Activated T-cell treated with anti-CD3 and anti-CD28 coated beads for 1 hour (primary cell): ENCODE measurements around the gene CD27.
"Not testable (repeated sequence)": the region's sequence is repeated elsewhere in the genome, so short reads cannot be mapped to it uniquely, and the experiment has no call there.

Source experiments
- DNase-seq: peaks from one replicate; pipeline ENCODE4 v3.0.0-alpha.2; 2020; ENCODE audit warnings: low read depth

CD27 gene

DNA sequence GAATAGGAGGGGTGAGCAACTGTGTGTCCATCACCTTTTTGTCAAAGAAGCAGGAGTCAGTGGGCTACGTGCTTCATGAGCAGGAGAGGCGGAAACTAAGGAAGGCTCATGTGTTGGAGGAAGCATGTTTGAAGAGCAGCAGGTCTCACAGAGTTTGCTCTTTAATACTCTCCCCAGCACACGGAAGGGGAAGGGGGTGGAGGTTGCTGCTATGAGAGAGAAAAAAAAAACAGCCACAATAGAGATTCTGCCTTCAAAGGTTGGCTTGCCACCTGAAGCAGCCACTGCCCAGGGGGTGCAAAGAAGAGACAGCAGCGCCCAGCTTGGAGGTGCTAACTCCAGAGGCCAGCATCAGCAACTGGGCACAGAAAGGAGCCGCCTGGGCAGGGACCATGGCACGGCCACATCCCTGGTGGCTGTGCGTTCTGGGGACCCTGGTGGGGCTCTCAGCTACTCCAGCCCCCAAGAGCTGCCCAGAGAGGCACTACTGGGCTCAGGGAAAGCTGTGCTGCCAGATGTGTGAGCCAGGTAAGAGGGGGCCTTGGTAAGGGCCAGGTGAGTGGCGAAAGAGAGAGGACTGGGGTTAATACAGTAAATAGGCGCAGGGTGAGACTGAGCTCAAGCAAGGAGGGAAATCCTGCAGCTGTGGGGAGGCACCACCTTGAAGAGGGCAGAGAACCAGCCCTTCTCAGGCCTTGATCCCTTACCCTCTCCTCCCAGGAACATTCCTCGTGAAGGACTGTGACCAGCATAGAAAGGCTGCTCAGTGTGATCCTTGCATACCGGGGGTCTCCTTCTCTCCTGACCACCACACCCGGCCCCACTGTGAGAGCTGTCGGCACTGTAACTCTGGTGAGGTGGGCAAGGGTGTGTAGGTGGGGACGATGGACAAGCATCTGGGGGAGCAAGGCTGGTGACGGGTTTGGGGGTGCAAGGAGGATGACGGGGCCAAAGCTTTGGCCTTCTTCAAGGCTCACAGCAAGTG lies at the start of gene CD27:
Gene CD27, plus strand, starts transcription at position 252 of the 985 bp plus-strand sequence. Its CDS starts 141 bp downstream, at position 393.
- no peak for DNase-seq

DNA sequence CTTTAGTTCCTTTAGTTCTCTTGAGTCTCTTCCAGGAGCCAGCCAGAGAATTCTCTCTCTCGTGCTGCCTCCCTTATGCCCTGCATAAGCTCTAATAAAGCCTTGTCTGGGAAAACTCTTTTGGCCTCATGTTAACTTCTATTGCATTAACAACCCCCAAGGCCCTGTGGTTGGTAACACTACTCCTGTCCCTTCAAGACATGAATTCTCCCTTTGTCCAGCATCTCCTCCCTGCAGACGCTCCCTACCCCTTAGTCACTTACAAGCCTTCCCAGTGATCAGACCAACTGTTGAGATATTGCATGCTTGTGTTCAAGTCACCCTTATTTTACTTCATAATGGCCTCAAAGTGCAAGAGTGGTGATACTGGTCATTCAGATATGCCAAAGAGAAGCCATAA lies 48.7 kb upstream of the CD27 start:
- no peak for DNase-seq

DNA sequence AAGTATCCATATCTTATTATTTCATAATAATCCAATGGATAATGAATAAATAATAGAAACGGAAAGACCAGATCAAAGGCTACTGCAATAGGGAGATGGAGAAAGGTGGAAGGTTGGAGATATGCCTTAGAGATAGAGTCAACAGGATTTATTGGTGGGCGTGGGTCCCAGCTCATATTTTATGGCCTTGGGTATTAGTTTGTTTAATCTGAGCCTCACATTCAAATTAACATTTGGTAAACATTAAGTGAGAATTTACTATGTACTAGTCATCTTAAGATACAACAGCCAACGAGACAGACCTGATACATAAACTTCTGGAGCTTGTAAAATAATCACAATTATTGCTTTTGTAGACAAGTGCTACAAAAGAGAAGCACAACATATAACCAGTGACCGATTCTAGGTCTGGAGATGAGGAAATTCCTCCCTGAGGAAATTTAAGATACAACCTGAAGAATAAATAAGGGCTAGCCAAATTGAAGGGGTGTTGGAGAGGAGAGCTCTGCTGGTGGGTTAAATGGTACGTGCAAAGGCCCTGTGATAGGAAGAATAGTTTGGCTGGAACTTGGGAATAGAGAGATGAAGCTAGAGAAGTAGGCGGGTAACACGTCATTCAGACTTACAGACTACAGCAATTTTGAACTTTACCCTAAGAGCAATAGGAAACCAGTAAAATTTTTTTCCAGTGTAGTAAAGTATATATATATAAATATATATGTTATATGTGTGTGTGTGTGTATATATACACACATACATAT lies 44.7 kb upstream of the CD27 start:
- no peak for DNase-seq

DNA sequence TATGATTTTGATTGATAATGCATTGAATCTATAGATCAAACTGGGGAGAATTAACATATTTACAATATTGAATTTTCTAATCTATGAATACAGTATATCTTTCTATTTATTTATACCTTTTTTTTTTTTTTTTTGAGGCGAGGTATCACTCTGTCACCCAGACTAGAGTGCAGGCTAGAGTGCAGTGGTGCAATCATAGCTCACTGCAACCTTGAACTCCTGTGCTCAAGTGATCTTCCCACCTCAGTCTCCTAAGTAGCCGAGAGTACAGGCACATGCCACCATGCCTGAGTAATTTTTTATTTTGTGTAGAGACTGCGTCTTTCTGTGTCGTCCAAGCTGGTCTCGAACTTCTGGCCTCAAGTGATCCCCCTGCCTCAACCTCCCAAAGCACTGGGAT lies 40.4 kb upstream of the CD27 start:
- DNase-seq = no peak

DNA sequence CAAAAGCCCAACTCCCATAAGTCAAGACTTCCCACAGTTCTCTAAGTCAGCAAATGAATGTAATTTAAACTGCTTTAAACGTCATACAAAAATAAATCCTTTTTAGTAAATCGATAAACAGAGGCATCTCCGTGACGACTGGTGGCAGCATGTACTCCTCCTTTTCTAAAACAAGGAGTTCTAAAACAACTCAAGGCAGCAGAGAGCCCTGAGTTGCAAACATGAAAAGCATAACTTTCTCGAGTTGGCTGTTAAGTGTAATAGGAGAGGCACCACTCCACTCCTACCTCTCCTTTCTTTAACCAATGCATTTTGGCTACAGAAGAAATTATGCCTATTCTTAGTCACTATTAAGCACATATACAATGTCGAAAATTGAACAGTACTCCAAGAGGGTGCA lies 38.8 kb upstream of the CD27 start:
- no peak for DNase-seq

DNA sequence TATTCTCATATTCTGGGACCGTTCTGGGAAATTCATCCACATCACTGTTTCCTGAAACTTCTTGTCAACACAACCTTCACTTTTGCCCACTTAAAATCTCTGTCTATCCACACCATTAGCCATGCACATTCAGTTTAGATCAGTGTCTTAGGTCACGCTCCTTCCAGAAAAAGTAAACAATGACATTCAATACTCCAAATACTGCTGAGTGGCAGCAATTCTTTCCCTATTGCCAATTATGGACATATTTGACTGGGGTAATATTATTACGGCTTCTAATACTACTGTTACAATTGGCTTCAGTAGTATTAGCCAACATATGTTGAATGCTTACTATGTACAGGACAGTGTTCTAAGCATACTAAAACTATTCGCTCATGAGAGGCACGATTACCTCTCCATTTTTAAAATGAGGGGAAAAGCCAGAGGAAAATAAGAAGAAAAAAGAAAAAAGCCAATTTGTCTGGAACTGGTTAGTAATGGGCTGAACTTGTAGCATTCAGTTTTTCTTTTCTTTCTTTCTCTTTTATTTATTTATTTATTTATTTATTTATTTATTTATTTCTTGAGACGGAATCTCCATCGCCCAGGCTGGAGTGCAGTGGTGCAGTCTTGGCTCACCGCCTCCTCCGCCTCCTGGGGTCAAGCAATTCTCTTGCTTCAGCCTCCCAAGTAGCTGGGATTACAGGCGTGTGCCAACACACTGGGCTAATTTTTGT lies 37.4 kb upstream of the CD27 start:
- no peak for DNase-seq

DNA sequence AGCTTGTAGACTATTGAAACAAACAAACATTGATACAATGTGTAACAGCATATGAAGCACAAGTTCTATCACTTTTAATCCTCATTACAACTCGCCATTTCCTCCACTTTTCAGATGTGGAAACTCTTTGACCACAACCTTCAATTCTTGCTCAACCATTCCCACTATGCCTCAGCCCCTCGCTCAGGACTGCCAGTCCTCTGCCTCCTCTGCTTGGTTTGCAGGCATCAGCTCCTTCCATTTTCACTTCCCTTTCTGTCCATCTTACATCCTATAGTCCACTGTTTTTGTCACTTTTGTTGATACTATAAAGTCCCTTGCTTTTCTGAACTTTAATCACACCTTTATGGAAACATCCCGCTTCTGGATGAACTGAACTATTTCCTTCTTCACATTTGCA lies 28.2 kb upstream of the CD27 start:
- DNase-seq = no peak

DNA sequence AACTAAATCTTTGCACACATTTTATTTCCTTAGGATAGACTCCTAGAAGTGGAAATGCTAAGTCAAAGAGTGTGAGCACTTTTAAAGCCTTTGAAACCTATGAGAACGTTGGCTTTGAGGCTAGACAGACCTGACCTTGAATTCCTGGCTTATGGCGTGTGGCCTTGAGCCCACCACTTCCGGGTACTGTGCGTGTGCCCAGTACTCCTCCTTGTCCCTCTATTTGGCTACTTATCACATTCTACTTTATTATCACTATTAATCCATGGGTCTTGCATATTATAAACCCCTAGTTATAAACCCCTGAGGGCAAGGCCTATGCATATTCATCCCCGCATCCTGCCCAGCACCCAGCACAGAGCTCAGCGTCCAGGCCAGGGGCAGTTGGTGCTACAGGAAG lies 26.0 kb upstream of the CD27 start:
- no peak for DNase-seq

DNA sequence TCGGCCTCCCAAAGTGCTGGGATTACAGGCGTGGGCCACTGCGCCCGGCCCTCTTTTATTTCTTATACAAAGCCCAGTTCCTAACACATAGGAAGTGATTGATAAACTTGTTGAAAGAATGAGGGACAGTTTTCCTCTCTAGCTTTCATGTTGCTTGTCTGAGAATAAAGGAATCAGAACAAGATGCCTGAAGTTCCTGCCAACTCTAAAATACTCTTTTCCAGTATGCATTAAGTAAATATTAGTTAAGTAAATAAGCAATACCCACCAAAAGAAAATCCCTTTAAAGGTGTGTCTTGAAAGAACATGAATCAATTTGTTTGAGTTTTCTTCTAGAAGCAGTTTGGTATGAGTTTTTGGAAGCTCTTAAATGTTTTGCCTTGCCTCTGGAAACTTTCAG lies 24.4 kb upstream of the CD27 start:
- no peak for DNase-seq

DNA sequence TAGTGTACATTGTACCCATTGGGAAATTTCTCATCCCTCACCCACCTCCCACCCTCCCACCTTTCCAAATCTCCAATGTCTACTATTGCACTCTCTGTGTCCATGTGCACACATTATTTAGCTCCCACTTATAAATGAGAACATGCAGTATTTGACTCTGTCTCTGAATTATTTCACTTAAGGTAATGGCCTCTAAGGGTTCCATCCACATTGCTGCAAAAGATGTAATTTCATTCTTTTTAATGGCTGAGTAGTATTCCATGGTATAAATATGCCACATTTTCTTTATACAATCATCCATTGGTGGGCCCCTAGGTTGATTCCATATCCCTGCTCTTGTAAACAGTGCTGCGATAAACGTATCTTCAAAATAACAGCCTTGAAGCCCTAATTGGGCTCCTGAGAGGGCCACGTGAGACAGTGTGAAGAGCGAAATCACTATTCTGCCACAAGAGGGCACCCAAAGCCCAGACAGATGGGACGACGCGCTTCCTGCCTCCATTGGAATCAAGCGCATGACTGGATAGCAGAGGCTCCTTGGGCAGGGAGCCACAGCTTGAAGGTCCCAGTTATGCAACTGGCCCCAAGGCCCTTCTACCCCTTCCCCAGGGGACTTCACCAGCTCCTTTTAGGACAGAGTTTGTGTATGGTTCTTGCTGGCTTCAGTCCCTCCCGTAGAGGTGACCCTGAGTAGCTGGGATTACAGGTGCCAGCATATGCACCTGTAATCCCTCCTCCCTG lies 21.3 kb upstream of the CD27 start:
- peak; percentile 57 for DNase-seq

DNA sequence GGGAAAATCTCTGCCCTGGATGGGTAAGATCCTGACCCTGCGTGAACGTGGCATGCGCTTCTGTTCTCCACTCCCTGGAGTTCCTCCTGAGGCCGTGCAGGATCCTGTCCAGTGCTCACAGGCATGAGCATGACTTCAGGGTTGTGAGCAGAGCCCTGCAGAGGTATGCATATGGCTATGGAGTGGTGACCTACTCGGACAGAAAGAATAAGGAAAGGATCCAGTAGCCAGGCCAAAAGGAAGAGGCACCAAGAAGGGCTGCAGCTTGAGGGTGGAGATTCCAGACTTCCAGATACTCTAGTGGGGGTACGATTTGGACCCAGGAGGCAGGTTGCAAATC lies 20.8 kb upstream of the CD27 start:
- no peak for DNase-seq

DNA sequence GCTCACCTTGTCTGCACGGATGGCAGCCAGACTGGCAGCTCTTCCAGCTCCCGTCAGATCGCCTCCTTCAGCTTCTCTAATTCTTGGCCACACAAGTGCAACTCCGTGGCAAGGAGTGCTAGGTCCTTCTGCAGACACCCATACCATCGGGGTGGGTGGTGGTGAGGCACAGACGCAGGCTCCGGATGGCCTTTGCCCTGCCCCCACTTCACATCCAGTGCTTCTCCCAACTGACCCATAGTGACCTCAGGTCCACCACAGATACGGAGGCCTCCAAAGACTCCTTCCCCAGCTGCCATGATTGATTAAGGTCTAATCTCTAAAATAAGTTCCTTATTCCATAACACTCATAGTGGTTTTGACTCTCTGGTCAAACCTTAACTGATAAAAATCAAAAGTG lies 19.9 kb upstream of the CD27 start:
- no peak for DNase-seq

DNA sequence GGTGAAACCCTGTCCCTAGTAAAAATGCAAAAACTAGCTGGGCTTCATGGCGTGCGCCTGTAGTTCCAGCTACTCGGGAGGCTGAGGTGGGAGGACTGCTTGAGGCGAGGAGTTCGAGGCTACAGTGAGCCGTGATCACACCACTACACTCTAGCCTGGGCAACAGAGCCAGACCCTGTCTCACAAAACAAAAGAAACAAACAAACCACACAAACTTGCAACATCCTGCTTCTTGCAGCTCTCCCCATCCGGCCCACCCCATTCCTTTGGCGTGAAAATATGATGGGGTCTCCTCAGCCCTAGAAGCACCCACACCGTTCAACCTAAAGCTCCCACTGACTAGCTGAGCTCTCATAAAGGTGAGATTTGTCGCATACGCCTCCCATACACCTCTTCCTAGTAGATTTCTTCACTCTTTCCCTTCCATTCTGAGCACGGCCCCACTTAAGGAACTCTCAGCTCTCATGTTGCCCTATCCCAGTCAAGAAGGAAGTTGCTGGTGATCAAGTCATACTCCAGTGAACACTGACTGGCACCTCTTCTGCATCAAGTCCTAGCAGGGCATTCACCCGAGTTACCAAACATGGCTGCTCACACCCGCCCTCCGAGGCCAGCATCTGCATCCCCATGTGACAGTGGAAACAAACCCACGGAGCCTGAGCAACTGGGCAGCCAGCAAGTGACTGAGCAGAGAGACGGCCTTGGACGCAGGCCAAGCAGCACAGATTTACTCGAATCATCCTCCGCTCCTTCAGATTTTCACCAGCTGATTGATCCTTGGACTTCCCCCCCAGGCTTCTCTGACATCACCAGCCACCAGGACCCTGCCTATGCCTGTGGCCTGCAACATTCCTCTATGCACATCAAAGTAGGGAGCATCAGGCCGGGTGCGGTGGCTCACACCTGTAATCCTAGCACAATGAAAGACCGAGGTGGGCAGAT lies 18.9 kb upstream of the CD27 start:
- no peak for DNase-seq

DNA sequence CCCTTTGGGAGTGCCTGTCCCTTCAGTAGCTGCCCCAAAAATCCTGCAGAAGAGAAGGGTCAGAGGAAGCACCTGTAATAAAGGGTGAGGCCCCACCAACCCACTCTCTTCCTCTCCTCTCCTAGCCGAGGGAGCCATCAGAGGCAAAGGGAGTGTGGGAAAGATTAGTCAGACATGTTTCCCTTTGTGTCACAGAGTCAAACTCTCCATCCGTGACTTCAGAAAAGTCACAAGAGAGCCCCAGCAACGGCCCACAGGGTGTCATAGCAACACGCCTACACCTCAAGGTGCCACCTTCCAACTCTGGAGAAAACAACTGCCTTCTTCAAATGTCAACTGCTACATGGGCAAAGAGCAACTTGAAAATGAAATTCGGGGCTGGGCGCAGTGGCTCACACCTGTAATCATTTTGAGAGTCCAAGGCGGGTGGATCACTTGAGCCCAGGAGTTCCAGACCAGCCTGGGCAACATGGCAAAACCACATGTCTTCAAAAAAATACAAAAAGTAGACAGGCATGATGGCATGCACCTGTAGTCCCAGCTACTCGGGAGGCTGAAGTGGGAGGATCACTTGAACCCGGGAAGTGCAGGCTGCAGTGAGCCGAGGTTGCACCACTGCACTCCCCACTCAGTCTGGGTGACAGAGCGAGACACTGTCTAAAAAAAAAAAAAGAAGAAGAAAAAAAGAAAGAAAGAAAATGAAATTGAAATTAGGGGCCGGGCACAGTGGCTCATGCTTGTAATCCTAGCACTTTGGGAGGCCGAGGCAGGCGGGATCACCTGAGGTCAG lies 17.7 kb upstream of the CD27 start:
- peak; percentile 70 for DNase-seq

DNA sequence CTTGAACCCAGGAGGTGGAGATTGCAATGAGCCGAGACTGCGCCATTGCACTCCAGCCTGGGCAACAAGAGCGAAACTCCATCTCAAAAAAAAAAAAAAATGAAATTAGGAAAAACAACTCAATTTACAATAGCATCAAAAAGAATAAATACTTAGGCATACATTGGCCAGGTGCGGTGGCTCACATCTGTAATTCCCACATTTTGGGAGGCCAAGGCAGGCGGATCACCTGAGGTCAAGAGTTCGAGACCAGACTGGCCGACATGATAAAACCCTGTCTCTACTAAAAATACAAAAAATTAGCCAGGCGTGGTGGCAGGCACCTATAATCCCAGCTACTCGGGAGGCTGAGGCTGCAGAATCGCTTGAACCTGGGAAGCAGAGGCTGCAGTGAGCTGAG lies 17.0 kb upstream of the CD27 start:
- DNase-seq = not testable (repeated sequence)

DNA sequence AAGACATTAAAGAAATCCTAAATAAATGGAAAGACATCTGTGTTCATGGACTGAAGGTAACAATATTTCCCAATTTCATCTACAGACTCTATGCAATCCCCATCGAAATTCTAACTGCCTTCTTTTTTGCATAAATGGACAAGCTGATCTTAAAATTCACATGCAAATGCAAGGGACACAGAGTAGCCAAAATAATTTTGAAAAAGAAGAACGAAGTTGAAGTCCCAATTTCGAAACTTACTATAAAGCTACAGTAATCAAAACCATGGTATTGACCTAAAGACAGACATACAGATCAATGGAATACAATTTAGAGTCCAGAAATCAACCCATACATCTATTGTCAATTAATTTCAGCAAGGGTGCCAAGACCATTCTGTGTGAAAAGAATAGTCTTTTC lies 16.4 kb upstream of the CD27 start:
- DNase-seq = no peak

DNA sequence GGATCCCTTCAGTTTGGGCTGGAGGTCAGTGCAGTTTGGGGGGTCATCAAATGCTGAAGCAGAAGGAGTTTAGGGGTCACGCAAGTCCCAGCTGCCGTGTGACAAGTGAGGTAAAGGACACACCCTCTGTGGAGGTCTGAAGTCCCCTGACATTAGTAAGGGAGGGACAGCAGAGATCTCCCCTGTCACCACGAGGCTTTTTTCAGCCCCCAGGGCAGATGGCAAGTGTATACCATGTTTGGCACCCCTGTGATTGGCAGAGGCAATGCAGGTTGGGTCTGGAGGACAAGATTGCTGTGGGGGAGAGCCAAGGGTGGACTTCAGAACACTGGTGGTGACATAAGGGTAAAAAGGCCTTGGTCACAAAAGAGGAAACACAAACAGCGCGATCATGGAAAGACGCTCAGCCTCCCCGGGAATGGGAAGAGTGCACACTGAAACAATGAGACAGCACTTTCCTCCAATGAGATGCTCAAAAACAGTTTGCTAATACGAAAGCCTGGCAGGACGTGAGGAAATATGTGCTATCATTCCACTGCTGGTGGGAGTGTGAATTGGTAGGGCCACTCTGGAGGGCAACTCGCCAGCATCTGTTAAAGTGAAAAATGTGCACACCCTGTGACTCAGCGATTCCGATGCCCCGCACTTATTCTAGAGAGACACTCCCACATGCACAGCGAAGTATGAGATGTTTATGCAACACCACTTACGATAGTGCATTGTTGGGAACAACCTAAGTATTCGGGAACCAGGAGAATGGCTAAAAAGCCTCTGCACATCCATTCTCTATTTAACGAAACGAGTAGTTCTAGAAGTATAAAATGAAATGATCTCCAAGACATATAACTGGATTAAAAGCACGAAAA lies 14.4 kb upstream of the CD27 start:
- DNase-seq = no peak

DNA sequence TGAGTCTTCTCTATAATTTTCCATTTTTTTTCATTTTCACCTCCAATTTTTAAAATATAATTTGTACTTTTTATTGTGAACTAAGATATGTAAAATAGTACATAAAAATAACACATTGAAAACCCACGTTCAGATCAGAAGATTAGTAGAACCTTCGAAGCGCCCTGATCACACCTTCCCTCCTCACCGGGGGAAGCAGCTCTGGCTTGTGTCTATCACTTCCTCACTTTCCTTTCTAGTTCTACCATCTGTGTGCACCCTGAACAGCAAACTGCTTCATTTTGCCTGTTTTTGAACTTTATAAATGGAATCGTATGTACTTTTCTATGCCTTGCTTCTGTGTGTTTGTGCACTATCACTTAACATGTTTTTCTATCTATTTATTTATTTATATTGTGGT lies 11.8 kb upstream of the CD27 start:
- no peak for DNase-seq
